GM12878 (cell line): ENCODE results near the gene SMARCC1. TPM values are rescaled to one million over a fixed set of nuclear protein-coding genes. Genes with fewer than 3 reads are reported as not detected.

Source experiments
- ATAC-seq: fragments of 200-7000 bp; cut with Tn5 transposase; 3 replicates; pipeline ENCODE4 v1.9.1; 2020; ENCODE audit warnings: mild to moderate bottlenecking, moderate library complexity
- BruUV-seq: library from RNA; stranded (reverse); fragments of 400-500 nt; replicated peaks from 2 replicates; lab custom pipeline; 2021; lab: Mats Ljungman, UMichigan
- CTCF ChIA-PET: fragments of 300-600 bp; sonication (Branson Sonifier 250); formaldehyde crosslinking; extraction: SDS; loops from one replicate; lab custom pipeline; 2021; ENCODE audit warnings: inconsistent platforms; lab: Yijun Ruan, JAX
- POLR2A ChIA-PET: fragments of 350-600 bp; formaldehyde crosslinking; extraction: SDS; loops from one replicate; lab custom pipeline; 2021; ENCODE audit warnings: inconsistent platforms; lab: Charles Lee
- RAD21 ChIA-PET: fragments of 300-600 bp; sonication (Branson Sonifier 250); formaldehyde crosslinking; loops from one replicate; lab custom pipeline; 2023; ENCODE audit warnings: antibody characterized with exemption; ENCODE audit not compliant: unreplicated experiment; lab: Charles Lee
- SMC1A ChIA-PET: fragments of 300-600 bp; sonication (Branson Sonifier 250); formaldehyde crosslinking; loops from one replicate; lab custom pipeline; 2023; ENCODE audit not compliant: unreplicated experiment, uncharacterized antibody; lab: Charles Lee
- DNase-seq: peaks from one replicate; pipeline ENCODE4 v3.0.0-alpha.2; 2011; ENCODE audit warnings: low read depth, low spot score
- FAIRE-seq: peaks from 3 replicates; lab custom pipeline; 2011; peaks lifted over from hg19 to GRCh38; lab: Jason Lieb, UNC
- H2AFZ ChIP-seq: 2 replicates; pipeline ENCODE4 v1.6.0; 2011; ENCODE audit warnings: low read depth, low read length, control low read depth; ENCODE audit not compliant: control insufficient read depth
- H3K27ac ChIP-seq: 2 replicates; pipeline ENCODE4 v1.5.1; 2011; ENCODE audit warnings: control low read depth; ENCODE audit not compliant: control insufficient read depth, insufficient read depth
- H3K27me3 ChIP-seq, 2 experiments: replicated peaks in 1 of 2; 2 replicates each; pipeline versions ENCODE4 v1.6.0 to v1.6.1; 2011; ENCODE audit warnings: low read length in 1 of 2; ENCODE audit not compliant: control insufficient read depth in 2 of 2, insufficient read depth in 2 of 2
- H3K36me3 ChIP-seq, 2 experiments: 2 replicates each; pipeline ENCODE4 v1.5.1; 2011; ENCODE audit warnings: low read length in 1 of 2; ENCODE audit not compliant: control insufficient read depth in 2 of 2, insufficient read depth in 2 of 2
- H3K4me1 ChIP-seq: 2 replicates; pipeline ENCODE4 v1.6.1; 2011; ENCODE audit warnings: mild to moderate bottlenecking, low read length, moderate library complexity, mixed read lengths; ENCODE audit not compliant: control insufficient read depth, insufficient read depth
- H3K4me2 ChIP-seq: 2 replicates; pipeline ENCODE4 v1.6.0; 2011; ENCODE audit warnings: control low read depth; ENCODE audit not compliant: control insufficient read depth, insufficient read depth
- H3K4me3 ChIP-seq: fragments of 200-600 bp; sonication (generic); 2 replicates; pipeline ENCODE4 v1.5.1; 2016
- H3K79me2 ChIP-seq: 2 replicates; pipeline ENCODE4 v1.6.0; 2011; ENCODE audit warnings: low read length; ENCODE audit not compliant: control insufficient read depth, insufficient read depth
- H3K9ac ChIP-seq: 2 replicates; pipeline ENCODE4 v1.8.0; 2011; ENCODE audit warnings: low read length, control low read depth, mixed read lengths; ENCODE audit not compliant: control insufficient read depth, insufficient read depth
- H3K9me3 ChIP-seq: replicated peaks from 3 replicates; pipeline ENCODE4 v1.5.1; 2011; ENCODE audit warnings: mild to moderate bottlenecking, low read length; ENCODE audit not compliant: control insufficient read depth, insufficient read depth
- H4K20me1 ChIP-seq: 2 replicates; pipeline ENCODE4 v1.6.0; 2011; ENCODE audit not compliant: control insufficient read depth, insufficient read depth
- ATF3 ChIP-seq: IDR thresholded peaks from 2 replicates; pipeline ENCODE4 v1.6.1; 2011; ENCODE audit warnings: low read depth, mild to moderate bottlenecking, low read length, moderate library complexity, borderline replicate concordance; ENCODE audit errors: extremely low read depth
- CBFB ChIP-seq: IDR thresholded peaks from 2 replicates; pipeline ENCODE4 v1.6.1; 2016; ENCODE audit warnings: antibody characterized with exemption, low read depth
- LARP7 ChIP-seq: fragments of 450-650 bp; IDR thresholded peaks from 2 replicates; pipeline ENCODE4 v1.6.1; 2017; ENCODE audit warnings: mild to moderate bottlenecking
- MYB ChIP-seq: fragments of 150-350 bp; IDR thresholded peaks from 2 replicates; pipeline ENCODE4 v1.6.1; 2014; ENCODE audit warnings: mild to moderate bottlenecking, low read depth, low read length, borderline replicate concordance
- NRF1 ChIP-seq: conservative IDR thresholded peaks from 2 replicates; pipeline ENCODE4 v1.6.1; 2011; ENCODE audit warnings: mild to moderate bottlenecking, low read depth, low read length, improper control_type of control experiment
- ZNF274 ChIP-seq: IDR thresholded peaks from one replicate; pipeline ENCODE4 v1.8.0; 2011; ENCODE audit not compliant: insufficient read length, insufficient read depth
- WGBS: methylation state at CpG from one replicate; pipeline ENCODE4 v1.1.6; 2016; ENCODE audit warnings: low lambda C conversion rate; ENCODE audit not compliant: insufficient replicate concordance, insufficient coverage; ENCODE audit errors: missing lambda C conversion rate; 5-methylcytosine and 5-hydroxymethylcytosine counted together
- in situ Hi-C: fragments of 300-500 bp; cut with MboI; formaldehyde crosslinking; loops from 9 replicates; pipeline ENCODE4 v1.14.3; 2018; ENCODE audit warnings: mixed read lengths
- intact Hi-C: fragments of 100-400 bp; cut with micrococcal nuclease; formaldehyde crosslinking; loops from one replicate; pipeline ENCODE4 v1.14.2; 2022; ENCODE audit not compliant: unreplicated experiment
- polyA plus RNA-seq, 11 experiments: library from polyadenylated mRNA; depleted of rRNA in 4 of 11; unstranded in 6 of 11; stranded (reverse) in 5 of 11; fragments of >200 nt; fragmentation: Nextera tagmentation in 4 of 11; fragmentation: Illumina TruSeq in 1 of 11; extraction: Ambion mirVana in 4 of 11; extraction: Trizol in 1 of 11; gene quantifications; 1 replicate in 1 of 11; 2 replicates in 10 of 11; pipeline versions ENCODE4 v1.2.1 to v1.2.3, GENCODE V29; 2011 to 2016; ENCODE audit warnings: inconsistent platforms in 2 of 11, missing spikeins in 2 of 11, low read depth in 1 of 11
- total RNA-seq, 4 experiments: library from RNA; depleted of rRNA in 3 of 4; stranded (reverse); fragments of >200 nt in 3 of 4; fragmentation: Illumina TruSeq in 1 of 4; extraction: Trizol in 1 of 4; gene quantifications; 2 replicates each; pipeline versions ENCODE4 v1.2.1 to v1.2.3, GENCODE V29; 2013 to 2021
- TF ChIP-seq, protein P1 (sequence below): IDR thresholded peaks from 2 replicates; pipeline ENCODE4 v1.6.1; 2012; ENCODE audit warnings: mild to moderate bottlenecking, low read depth, low read length

The SMARCC1 gene
- total and polyA plus RNA-seq, 10 of the 15 experiments (the other 5 are each of a cell fraction or from before 2014, with no cell fraction given), result 26.6 to 147 (median 57.1) TPM

DNA sequence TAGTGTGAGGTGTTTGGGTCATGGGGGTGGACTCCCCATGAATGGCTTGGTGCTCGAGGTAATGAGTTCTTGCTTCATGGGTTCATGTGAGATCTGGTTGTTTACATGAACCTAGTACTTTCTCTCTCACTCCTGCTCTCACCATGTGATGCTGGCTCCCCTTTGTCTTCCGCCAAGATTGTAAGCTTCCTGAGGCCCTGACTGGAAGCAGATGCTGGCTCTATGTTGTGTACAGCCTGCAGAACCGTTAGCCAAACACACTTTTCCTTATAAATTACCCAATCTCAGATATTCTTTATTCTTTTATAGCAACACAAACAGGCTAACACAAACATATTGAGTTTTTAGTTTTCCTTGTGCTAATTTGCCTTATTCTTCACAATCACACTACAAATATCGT is 199.9 kb downstream of the SMARCC1 start:
- intact Hi-C loops, result no loop called here
- ChIA-PET CTCF (no interaction called here), POLR2A (no interaction called here), SMC1A (no interaction called here)
- no TSS peak for BruUV-seq
- no peaks in the 10 kb centered on the region for H3K4me1 ChIP-seq
- H2AFZ ChIP-seq, result no peak overlapping the region
- no peak for DNase-seq
- H3K36me3 ChIP-seq, result peaks cover 2 to 9% of the 10 kb centered on the region in 2 experiments; a peak in 3 of 4 replicates
- no peak overlapping the region for H3K4me3 ChIP-seq
- H3K27ac ChIP-seq, result no peak overlapping the region
- WGBS, result 82% methylated on average over 4 of the region's 4 CpGs
- H3K27me3 ChIP-seq, result peaks cover 7 to 9% of the 10 kb centered on the region in 2 experiments
- H3K9me3 ChIP-seq, result no peaks in the 10 kb centered on the region
- ATAC-seq, result no peak
- H4K20me1 ChIP-seq, result no peaks in the 10 kb centered on the region
- no peak for TF ChIP-seq ZNF274
- no peak for TF ChIP-seq MYB
- no peak for TF ChIP-seq NRF1
- TF ChIP-seq, protein P1, sequence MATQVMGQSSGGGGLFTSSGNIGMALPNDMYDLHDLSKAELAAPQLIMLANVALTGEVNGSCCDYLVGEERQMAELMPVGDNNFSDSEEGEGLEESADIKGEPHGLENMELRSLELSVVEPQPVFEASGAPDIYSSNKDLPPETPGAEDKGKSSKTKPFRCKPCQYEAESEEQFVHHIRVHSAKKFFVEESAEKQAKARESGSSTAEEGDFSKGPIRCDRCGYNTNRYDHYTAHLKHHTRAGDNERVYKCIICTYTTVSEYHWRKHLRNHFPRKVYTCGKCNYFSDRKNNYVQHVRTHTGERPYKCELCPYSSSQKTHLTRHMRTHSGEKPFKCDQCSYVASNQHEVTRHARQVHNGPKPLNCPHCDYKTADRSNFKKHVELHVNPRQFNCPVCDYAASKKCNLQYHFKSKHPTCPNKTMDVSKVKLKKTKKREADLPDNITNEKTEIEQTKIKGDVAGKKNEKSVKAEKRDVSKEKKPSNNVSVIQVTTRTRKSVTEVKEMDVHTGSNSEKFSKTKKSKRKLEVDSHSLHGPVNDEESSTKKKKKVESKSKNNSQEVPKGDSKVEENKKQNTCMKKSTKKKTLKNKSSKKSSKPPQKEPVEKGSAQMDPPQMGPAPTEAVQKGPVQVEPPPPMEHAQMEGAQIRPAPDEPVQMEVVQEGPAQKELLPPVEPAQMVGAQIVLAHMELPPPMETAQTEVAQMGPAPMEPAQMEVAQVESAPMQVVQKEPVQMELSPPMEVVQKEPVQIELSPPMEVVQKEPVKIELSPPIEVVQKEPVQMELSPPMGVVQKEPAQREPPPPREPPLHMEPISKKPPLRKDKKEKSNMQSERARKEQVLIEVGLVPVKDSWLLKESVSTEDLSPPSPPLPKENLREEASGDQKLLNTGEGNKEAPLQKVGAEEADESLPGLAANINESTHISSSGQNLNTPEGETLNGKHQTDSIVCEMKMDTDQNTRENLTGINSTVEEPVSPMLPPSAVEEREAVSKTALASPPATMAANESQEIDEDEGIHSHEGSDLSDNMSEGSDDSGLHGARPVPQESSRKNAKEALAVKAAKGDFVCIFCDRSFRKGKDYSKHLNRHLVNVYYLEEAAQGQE, result no peak
- TF ChIP-seq CBFB, result no peak
- no peak for TF ChIP-seq ATF3
- TF ChIP-seq LARP7, result no peak
- TF ChIP-seq, all 136 proteins: peak for 0
- RAD21 ChIA-PET, result no interaction called here
- Histone ChIP-seq H3K9ac (no peak overlapping the region), H3K79me2 (no peaks in the 10 kb centered on the region), H3K4me2 (no peak overlapping the region)
- no peak for FAIRE-seq
- in situ Hi-C loops, result no loop called here
